OCI-LY1 (cell line): ENCODE results near the gene MRPL36.

Experiments
- H2AFZ ChIP-seq: fragments of 200-600 bp; sonication (generic), shearing (Covaris generic); 2 replicates; pipeline ENCODE4 v1.6.0; 2014; ENCODE audit warnings: antibody characterized with exemption, mild to moderate bottlenecking, low read length
- H3F3A ChIP-seq: fragments of 200-600 bp; sonication (generic), shearing (Covaris generic); 2 replicates; pipeline ENCODE4 v1.6.0; 2014; ENCODE audit warnings: mild to moderate bottlenecking, antibody characterized with exemption, low read length, moderate library complexity; ENCODE audit not compliant: insufficient read depth
- H3K27ac ChIP-seq: fragments of 200-600 bp; sonication (generic); 2 replicates; pipeline ENCODE4 v1.5.1; 2014; ENCODE audit warnings: low read length, mixed run types, mild to moderate bottlenecking, low read depth; ENCODE audit not compliant: poor library complexity, severe bottlenecking
- H3K27me3 ChIP-seq: fragments of 200-600 bp; sonication (generic); 2 replicates; pipeline ENCODE4 v1.6.0; 2014; ENCODE audit warnings: antibody characterized with exemption, mild to moderate bottlenecking, low read length, moderate library complexity; ENCODE audit not compliant: insufficient read depth
- H3K36me3 ChIP-seq: fragments of 200-600 bp; sonication (generic); 2 replicates; pipeline ENCODE4 v1.6.1; 2014; ENCODE audit warnings: mild to moderate bottlenecking, antibody characterized with exemption, low read length, moderate library complexity, mixed read lengths; ENCODE audit not compliant: insufficient read depth
- H3K4me1 ChIP-seq: fragments of 200-600 bp; sonication (generic); 2 replicates; pipeline ENCODE4 v1.5.1; 2014; ENCODE audit warnings: mild to moderate bottlenecking, low read length, moderate library complexity; ENCODE audit not compliant: insufficient read depth, severe bottlenecking
- H3K4me2 ChIP-seq: fragments of 200-600 bp; sonication (generic), shearing (Covaris generic); 2 replicates; pipeline ENCODE4 v1.6.1; 2014; ENCODE audit warnings: low read length
- H3K4me3 ChIP-seq: fragments of 200-600 bp; sonication (generic); 2 replicates; pipeline ENCODE4 v1.5.1; 2014; ENCODE audit warnings: low read length, low read depth, mild to moderate bottlenecking, mixed read lengths; ENCODE audit not compliant: poor library complexity, severe bottlenecking
- H3K79me2 ChIP-seq: fragments of 200-600 bp; shearing (Covaris generic); 2 replicates; pipeline ENCODE4 v1.6.1; 2016; ENCODE audit warnings: mixed run types, low read length, mixed read lengths; ENCODE audit not compliant: insufficient read depth
- H3K9ac ChIP-seq: fragments of 200-600 bp; sonication (generic), shearing (Covaris generic); 2 replicates; pipeline ENCODE4 v1.6.1; 2014; ENCODE audit warnings: mild to moderate bottlenecking, low read length, mixed read lengths
- H3K9me2 ChIP-seq: fragments of 200-600 bp; sonication (generic), shearing (Covaris generic); 2 replicates; pipeline ENCODE4 v1.6.1; 2014; ENCODE audit warnings: low read depth, mild to moderate bottlenecking, low read length, mixed read lengths
- H3K9me3 ChIP-seq: fragments of 200-600 bp; shearing (Covaris generic); 2 replicates; pipeline ENCODE4 v1.6.1; 2014; ENCODE audit warnings: low read length, mixed read lengths
- H4K20me1 ChIP-seq: fragments of 200-600 bp; sonication (generic), shearing (Covaris generic); 2 replicates; pipeline ENCODE4 v1.6.0; 2016; ENCODE audit warnings: mild to moderate bottlenecking, low read length; ENCODE audit not compliant: insufficient read depth
- EZH2 ChIP-seq: fragments of 200-600 bp; sonication (generic), shearing (Covaris generic); IDR thresholded peaks from 2 replicates; pipeline ENCODE4 v1.8.0; 2017; ENCODE audit warnings: borderline replicate concordance, mixed run types, mild to moderate bottlenecking, antibody characterized with exemption, low read length, moderate library complexity, mixed read lengths
- TF ChIP-seq, protein P1 (sequence below): fragments of 200-600 bp; sonication (generic), shearing (Covaris generic); IDR thresholded peaks from 2 replicates; pipeline ENCODE4 v1.5.1; 2017; ENCODE audit warnings: mild to moderate bottlenecking, antibody characterized with exemption, low read length, moderate library complexity, mixed read lengths

MRPL36 gene

DNA sequence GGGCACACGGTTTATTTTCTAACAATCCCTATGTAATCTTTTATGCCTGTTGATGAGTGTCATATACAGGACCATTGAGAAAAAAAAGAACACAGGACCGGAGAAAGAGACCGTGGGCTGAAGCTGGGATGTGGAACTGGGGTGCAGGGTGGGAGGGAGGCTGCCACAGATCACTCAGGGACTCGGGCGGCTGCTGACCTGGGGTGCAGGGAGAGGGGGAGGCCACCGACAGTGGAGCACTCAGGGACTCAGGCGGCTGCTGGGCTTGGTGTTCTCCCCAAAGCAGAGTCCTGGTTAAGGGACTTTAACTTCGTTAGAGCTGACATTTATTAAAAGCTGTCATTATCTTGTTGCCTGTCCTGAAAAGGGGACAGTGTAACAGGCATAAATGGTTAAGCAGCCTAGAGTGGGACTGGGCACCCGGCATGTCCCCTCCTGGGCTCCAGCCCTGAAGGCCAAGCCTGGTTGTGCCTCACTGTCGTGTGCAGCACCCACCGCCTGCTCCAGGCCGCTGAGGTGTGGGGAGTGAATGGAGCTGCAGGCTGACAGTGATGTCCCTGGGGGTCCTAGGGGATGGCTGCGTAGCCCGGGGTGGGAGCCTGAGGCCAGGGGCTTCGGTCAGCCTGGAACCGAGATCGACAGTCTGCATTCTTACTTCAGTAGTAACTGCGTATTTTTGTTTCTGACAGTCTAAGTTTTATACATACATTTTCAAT, 15.6 kb upstream of the MRPL36 start:
- Histone ChIP-seq H3K9me2 (no peaks in the 10 kb centered on the region), H3K4me2 (no peak overlapping the region), H3K9ac (no peak overlapping the region), H3K4me1 (no peaks in the 10 kb centered on the region), H3K27me3 (no peaks in the 10 kb centered on the region), H3K4me3 (no peak overlapping the region), H3K9me3 (no peaks in the 10 kb centered on the region), H3F3A (no peaks in the 10 kb centered on the region), H4K20me1 (no peaks in the 10 kb centered on the region), H2AFZ (no peak overlapping the region), H3K79me2 (no peaks in the 10 kb centered on the region), H3K27ac (no peak overlapping the region), H3K36me3 (peaks cover 100% of the 10 kb centered on the region)
- TF ChIP-seq EZH2 = no peak
- TF ChIP-seq, protein P1, sequence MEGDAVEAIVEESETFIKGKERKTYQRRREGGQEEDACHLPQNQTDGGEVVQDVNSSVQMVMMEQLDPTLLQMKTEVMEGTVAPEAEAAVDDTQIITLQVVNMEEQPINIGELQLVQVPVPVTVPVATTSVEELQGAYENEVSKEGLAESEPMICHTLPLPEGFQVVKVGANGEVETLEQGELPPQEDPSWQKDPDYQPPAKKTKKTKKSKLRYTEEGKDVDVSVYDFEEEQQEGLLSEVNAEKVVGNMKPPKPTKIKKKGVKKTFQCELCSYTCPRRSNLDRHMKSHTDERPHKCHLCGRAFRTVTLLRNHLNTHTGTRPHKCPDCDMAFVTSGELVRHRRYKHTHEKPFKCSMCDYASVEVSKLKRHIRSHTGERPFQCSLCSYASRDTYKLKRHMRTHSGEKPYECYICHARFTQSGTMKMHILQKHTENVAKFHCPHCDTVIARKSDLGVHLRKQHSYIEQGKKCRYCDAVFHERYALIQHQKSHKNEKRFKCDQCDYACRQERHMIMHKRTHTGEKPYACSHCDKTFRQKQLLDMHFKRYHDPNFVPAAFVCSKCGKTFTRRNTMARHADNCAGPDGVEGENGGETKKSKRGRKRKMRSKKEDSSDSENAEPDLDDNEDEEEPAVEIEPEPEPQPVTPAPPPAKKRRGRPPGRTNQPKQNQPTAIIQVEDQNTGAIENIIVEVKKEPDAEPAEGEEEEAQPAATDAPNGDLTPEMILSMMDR = no peak

DNA sequence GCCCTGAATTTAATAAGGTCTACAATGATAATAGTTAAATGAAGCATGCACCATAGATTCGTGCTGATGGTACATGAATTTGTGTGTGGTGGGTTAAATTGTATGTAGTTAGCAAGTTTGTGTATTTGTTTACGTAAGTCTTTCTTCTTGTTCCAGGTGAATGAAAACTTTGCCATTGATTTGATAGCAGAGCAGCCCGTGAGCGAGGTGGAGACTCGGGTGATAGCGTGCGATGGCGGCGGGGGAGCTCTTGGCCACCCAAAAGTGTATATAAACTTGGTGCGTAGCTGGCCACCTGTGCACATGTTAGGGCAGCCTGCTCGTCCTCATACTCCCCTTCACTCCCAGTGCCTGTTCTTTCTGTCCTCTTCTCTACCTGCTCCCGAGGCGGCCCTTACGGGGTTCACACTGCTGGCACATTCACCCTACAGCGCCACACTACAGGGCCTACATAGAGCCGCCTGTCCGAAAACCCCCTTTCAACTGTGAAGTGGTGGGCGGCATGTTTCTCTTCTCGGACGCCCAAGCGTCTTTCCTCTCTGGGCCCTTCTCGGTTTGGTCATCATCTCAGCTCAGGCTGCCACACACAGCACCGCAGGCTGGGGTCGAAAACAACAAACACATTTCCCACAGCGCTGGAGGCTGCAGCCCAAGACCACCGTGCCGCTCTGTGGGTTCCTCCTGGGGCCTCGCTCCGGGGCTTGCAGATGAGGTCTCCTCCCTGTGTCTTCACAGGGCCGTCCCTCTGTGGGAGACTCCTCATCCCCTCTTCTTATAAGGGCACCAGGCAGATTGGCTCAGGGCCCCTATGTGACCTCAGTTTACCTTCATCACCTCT, 14.8 kb upstream of the MRPL36 start:
- no peak for TF ChIP-seq EZH2
- TF ChIP-seq, protein P1 = no peak
- Histone ChIP-seq H3K9me3 (no peaks in the 10 kb centered on the region), H2AFZ (no peak overlapping the region), H3K36me3 (peaks cover 100% of the 10 kb centered on the region), H3K27me3 (no peaks in the 10 kb centered on the region), H3K27ac (no peak overlapping the region), H4K20me1 (no peaks in the 10 kb centered on the region), H3K4me1 (no peaks in the 10 kb centered on the region), H3K9me2 (no peaks in the 10 kb centered on the region), H3K79me2 (no peaks in the 10 kb centered on the region), H3F3A (no peaks in the 10 kb centered on the region), H3K4me3 (no peak overlapping the region), H3K4me2 (no peak overlapping the region), H3K9ac (no peak overlapping the region)

DNA sequence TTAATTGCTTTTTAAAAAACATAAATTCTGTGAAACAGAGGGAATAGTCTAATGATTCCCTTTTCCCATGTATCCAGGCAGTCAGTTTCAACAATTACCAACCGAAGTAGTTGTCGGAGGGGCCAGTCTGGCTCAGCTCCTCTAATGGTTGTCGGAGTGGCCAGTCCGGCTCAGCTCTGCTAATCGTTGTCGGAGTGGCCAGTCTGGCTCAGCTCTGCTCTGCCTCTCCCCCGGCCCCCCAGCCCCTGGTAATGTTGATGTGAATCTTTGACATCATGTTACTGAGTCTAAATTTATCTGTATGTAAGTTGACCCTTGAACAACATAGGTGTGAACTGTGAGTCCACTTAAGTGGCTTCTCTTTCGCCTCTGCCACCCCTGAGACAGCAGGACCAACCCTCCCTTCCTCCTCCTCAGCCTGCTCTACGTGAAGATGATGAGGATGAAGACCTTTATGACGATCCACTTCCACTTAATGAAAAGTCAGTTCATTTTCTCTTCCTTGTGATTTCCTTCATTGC, 11.0 kb upstream of the MRPL36 start:
- Histone ChIP-seq H3K9me2 (no peaks in the 10 kb centered on the region), H3K27ac (no peak overlapping the region), H3K9me3 (no peaks in the 10 kb centered on the region), H3K79me2 (0 out of 2 replicates have a peak, but pooled peaks cover 2% of the 10 kb centered on the region), H3K9ac (no peak overlapping the region), H2AFZ (no peak overlapping the region), H3K36me3 (peaks cover 100% of the 10 kb centered on the region), H3K4me3 (no peak overlapping the region), H3K4me2 (no peak overlapping the region), H3K27me3 (no peaks in the 10 kb centered on the region), H3F3A (no peaks in the 10 kb centered on the region), H4K20me1 (no peaks in the 10 kb centered on the region), H3K4me1 (no peaks in the 10 kb centered on the region)
- no peak for TF ChIP-seq EZH2
- TF ChIP-seq, protein P1 = no peak
